Activated CD4-positive, alpha-beta T cell treated with anti-CD3 and anti-CD28 coated beads, Interleukin-2, Interleukin-4, amounts not matched to agents 100 ng/mL and 50 ng/mL, durations not matched to agents 16 hours and 8 hours (primary cell): Measurements from ENCODE around the gene POTEM.
"Not testable (repeated sequence)": the region's sequence is repeated elsewhere in the genome, so short reads cannot be mapped to it uniquely, and the experiment has no call there.

Source experiments
- DNase-seq: peaks from one replicate; pipeline ENCODE4 v3.0.0-alpha.2; 2020; ENCODE audit warnings: low spot score

The POTEM gene

DNA sequence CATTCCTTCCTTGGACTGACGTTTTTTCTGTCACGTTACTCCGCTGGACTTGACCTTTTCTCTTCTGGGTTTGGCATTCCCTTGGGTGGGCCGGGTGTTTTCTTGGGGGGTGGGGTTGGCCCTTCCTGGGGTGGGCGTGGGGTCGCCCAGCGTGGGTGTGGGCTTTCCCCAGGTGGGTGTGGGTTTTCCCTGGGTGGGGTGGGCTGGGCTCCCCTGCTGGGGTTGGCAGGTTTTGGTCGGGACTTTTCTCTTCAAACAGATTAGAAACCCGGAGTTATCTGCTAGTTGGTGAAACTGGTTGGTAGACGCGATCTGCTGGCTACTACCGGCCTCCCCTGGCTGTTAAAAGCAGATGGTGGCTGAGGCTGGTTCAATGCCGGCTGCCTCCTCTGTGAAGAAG, at the start of gene POTEM:
TSS of gene POTEM (plus strand) at position 301 of the 400 bp plus-strand sequence. CDS start at position 353, 52 bp downstream.
- not testable (repeated sequence) for DNase-seq

DNA sequence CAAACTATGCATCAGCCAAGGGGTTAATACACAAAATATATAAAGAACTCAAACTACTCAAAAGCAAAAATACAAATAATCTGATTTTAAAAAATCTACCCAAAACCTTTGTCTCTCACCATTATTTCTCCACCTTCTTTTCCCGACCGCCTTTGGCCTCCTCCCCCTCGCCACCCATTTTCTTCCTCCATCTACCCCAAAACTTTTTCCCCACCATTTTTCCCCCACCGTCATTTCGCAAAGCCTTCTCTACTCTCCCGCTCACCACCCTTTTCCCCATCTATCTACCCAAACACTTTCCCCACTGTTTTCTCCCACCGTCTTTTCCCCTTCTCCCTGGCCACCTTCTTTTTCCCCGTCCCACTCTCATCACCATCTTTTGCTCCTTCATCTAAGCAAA, 48.9 kb upstream of the POTEM start:
- DNase-seq = not testable (repeated sequence)

DNA sequence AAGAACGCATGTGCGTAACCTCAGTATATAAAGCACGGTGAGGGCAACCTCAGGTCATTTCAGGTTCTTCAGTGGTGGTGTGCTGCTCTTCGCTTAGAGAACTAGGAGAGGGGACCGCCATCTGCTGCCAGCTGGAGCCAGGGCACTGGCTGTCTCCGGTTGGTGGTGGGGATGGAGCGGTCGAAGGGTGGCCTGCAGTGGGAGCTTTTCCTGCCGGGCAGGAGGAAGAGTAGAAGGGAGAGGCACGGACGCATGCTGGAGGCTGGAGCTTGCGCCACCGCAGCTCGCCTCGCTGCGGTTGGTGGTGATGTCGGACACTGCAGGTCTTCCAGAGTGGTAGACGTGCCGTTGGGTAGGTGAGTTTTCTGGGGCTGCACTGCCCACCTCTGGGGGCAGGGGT, 47.2 kb upstream of the POTEM start:
- not testable (repeated sequence) for DNase-seq

DNA sequence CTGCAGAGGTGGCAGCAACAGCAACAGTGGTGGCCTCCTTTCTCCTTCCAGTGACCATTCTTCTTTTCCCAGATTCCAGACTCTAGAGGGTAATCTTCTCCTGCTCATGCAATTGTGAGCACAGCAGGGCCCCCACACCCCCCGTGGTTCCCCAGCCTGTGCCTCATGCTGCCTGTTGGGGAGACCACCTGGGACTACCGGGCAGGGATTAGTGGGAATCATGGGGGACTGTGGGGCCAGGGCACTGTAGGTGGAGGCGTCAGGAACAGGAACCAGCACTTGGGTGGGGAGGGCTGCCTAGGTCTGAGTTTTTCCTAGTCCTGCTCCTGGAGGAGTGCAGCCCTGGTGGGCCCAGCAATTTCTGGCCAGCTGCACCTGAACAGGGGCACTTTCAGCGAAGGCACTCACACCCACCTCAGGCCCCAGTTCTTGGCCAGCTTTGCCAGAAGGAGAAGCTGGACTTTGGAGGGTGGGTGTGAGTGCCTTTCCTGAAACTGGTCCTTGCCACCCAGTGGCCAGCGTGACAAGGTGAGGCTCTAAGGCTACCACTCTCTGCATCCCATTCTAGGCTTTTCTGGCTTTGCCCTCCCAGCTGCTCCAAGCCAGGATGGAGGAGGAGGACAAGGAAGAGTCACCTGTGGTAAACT, 46.1 kb upstream of the POTEM start:
- DNase-seq = not testable (repeated sequence)

DNA sequence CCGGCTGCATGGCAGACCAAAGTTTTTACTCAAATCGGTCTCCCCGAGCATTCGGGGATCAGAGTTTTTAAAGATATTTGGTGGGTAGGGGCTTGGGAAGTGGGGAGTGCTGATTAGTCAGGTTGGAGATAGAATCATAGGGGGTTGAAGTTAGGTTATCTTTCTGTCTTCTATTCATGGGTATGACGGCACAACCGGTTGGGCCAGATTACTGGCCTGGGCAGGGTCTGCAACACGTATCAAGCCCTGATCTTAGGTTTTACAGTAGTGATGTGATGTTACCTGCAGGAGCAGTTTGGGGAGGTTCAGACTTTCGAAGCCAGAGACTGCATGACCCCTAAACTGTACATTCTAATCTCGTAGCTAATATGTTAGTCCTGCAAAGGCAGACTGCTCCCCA, 30.4 kb upstream of the POTEM start:
- DNase-seq = not testable (repeated sequence)

DNA sequence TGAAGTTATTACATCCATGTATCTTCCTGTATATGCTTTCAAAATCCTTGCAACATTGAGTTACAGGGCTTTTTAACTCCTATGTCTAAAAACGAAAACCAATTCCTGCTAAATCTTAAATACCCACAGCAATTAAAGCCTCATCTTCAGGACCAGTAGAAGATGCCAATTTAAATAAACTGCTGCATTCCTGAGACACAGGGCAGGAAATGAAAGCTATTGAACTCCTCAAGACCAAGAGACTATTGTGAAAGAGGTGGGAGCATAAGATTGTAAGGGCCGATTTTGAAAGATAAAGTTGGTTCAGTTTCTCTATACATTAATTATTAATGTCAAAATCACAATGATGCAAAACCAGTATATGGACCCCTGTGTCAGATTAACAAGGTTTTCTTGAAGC, 28.5 kb upstream of the POTEM start:
- DNase-seq = not testable (repeated sequence)

DNA sequence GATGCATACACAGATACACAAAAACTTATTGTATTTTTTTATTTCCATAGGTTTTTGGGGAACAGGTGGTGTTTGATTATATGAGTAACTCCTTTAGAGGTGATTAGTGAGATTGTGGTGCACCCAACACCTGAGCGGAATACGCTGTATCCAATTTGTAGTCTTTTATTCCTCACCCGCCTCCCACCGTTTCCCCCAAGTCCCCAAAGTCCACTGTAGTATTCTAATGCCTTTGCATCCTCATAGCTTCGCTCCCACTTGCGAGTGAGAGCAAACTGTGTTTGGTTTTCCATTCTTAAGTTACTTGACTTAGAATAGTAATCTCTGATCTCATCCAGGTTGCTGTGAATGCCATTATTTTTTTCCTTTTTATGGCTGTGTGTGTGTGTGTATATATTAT, 17.3 kb upstream of the POTEM start:
- DNase-seq = not testable (repeated sequence)

DNA sequence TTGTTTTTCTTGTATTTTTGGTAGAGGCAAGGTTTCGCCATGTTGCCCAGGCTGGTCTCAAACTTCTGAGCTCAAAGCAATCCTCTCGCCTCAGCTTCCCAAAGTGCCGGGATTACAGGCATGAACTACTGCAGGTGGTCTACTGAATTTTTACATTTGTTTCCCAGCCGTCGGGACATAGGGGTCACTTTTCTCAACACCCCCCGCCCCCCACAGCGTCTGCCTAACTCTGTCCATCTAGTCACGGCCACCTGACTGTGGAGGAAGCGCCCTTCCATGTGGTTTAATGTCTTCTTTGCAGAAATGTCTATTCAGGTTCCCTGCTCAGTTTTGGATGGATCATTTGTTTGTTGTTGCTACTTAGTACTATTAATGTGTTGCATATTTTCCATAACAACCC, 14.1 kb upstream of the POTEM start:
- not testable (repeated sequence) for DNase-seq

DNA sequence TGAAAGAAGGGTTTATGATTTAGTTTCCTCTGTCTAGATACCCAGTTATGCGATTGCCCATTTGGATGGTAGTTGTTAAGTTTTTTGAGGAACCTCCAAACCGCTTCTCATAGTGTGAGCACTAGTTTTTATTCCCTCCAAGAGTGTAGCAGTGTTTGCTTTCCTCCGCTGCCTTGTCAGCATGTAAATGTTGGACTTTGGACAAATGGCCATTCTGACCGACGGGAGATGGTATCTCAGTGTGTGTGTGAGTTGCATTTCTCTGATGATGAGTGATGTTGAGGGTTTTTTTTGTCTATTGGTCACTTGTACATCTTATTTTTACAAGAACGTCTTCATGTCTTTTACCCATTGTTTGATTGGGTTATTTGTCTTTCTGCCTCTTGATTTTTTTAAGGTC, 11.4 kb upstream of the POTEM start:
- not testable (repeated sequence) for DNase-seq

DNA sequence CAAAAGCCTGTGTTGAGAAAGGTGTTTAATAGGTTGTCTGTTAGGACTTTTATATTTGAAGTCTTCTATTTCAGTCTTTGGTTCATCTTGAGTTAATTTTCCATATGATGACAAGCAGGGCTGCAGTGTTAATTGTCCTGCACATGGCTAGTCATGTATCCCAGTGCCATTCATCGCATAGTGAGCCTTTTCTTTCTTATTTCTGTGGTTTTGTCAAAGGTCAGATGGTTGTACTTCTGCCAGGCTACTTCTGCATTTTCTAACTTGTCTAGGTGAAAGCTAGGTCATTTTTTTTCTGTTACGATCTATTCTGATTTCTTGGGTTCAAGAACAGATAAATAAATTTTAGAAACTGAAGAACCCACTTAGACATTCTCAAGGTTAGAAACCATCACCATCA, 5.7 kb upstream of the POTEM start:
- not testable (repeated sequence) for DNase-seq

DNA sequence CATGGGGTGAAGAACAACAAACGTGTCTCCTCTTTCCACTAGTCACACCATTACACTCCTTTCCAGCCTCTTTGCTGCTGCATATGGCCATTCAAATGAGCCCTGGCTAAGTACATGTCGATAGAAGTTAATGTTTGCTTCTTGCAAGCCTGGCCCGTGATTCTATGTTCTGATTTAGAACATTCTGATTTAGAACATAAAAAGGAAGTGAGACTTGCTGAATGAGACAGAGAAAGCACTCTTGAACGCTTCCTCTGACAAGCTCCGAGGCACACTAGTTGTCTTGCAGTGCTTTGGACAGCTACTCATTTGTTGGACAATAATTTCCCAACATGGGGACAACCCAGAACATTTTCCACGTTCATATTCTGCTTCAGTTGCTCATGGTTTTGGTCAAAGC, 5.1 kb upstream of the POTEM start:
- DNase-seq = not testable (repeated sequence)

DNA sequence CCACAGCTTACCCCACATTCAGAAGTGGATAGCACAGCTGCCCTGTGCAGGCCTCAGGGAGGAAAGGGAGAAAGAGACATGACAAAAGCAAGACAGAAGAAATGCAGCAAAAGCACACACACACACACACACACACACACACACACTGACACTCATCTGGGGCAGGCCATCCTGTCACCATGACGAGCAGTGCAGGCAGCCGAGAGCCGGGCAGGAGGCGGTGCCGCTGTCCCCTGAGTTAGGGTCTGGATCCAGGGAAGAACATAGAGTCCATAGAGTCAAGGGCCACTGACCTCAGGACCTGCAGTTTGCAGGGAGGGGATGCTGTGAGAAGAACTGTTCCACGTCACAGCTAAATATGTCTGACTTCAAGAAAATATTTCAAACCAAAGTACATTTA, 4.0 kb upstream of the POTEM start:
- DNase-seq = not testable (repeated sequence)

DNA sequence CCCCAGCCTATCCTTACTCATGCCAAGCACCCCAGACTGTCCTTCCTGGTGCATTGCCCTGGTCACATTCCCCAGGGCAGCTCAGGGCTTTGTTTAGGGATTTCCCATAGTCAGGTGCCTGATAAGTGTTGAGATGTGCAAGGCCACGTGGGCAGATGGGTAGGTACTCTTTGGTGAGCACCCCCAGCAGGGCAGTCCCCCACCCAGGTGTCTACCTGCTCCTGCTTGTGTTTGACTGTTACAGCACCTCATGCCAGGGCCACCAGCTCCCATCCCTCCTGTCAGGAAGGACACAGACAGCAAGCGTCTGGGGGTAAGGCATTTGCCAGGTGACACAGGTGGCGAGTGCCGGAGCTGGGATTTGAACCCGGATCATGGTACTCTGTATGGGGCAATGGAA, 2.4 kb upstream of the POTEM start:
- not testable (repeated sequence) for DNase-seq

DNA sequence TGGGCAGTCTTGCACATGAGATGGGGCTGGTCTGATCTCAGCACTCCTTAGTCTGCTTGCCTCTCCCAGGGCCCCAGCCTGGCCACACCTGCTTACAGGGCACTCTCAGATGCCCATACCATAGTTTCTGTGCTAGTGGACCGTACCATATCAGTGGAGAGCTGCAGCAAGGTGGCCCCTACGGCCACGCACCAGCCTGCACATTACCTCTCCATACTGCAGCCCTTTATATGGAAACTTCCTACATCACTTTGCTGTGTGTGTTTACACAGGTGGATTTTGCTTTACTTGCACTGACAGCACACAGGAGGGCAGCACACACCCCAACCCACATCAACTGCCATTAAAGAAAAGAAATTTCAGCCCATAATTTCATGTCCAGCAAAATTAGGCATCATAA, 35.3 kb downstream of the POTEM start:
- DNase-seq = not testable (repeated sequence)

DNA sequence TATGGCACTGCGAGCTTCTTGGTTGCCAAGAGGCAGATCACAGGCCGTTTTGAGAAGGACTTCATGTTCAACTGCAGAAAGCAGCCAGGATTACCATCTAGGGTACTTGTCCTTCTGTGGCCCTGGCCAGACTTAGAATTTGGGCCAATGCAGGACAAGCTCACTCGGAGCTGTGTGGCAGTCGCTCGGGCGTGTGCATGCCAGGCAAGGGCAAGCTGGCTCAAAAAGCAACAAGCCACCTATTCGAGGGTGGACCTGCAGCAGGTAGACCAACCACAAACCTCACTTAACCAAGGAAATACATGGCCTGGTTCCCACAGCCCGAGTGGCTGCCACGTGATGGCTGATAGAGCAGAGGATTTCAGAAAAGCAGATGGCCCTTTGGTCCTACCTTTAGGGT, 39.3 kb downstream of the POTEM start:
- not testable (repeated sequence) for DNase-seq

DNA sequence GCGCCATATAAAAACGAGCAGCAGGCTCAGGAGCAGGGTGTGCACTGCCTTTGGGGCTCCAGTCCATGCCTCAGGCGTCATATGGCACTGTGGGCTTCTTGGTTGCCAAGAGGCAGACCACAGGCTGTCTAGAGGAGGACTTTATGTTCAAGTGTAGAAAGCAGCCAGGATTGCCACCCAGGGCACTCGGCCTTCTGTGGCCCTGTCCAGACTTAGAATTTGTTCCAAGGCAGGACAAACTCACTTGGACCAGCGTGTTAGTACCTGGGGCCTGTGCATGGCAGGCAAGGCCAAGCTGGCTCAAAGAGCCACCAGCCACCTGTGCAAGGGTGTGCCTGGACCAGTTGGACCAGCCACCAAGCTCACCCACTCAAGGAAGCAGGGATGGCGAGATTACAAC, 40.4 kb downstream of the POTEM start:
- not testable (repeated sequence) for DNase-seq

DNA sequence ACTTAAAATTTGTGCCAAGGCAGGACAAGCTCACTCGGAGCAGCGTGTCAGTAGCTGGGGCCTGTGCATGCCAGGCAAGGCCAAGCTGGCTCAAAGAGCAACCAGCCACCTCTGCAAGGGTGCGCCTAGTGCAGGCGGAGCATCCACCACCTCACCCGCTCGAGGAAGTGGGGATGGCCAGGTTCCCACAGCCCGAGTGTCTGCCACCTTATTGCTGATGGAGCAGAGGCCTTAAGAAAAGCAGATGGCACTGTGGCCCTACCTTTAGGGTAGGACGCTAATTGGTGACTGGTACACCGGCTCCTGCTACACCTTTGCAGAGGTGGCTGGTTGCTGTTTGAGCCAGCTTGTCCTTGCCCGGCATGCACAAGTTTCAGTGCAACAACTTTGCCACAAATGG, 43.8 kb downstream of the POTEM start:
- DNase-seq = not testable (repeated sequence)

DNA sequence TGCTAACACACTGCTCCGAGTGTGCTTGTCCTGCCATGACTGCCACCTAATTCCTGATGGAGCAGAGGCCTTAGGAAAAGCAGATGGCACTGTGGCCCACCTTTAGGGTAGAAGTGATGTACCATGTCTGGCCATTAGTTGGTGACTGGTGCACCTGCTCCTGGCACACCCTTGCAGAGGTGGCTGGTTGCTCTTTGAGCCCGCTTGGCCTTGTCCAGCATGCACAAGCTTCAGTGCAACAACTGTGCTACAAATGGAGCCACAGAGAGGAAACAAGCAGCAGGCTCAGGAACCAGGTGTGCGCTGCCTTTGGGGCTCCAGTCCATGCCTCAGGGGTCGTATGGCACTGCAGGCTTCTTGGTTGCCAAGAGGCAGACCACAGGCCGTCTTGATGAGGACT, 44.5 kb downstream of the POTEM start:
- DNase-seq = not testable (repeated sequence)

DNA sequence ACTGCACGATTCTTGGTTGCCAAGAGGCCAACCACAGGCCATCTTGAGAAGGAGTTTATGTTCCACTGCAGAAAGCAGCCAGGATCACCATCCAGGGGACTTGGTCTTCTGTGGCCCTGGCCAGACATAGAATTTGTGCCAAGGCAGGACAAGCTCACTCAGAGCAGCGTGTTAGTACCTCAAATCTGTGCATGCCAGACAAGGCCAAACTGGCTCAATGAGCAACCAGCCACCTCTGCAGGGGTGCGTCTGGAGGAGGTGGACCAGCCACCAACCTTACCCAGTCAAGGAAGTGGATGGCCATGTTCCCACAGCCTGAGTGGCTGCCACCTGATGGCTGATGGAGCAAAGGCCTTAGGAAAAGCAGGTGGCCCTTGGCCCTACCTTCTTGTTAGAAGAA, 48.0 kb downstream of the POTEM start:
- not testable (repeated sequence) for DNase-seq

DNA sequence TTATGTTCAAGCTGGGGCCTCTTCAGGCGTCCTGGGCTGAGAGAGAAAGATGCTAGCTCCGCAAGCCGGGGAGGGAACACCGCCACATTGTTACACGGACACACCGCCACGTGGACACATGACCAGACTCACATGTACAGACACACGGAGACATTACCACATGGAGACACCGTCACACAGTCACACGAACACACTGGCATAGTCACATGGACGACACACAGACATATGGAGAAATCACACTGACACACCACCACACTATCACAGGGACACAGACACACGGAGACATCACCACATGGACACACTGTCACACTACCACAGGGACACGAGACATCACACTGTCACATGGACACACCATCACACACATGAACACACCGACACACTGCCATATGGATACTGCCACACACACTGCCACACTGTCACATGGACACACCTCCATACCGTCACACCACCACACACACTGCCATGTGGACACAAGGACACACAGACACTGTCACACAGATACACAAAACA, 57.9 kb downstream of the POTEM start:
- DNase-seq = not testable (repeated sequence)

DNA sequence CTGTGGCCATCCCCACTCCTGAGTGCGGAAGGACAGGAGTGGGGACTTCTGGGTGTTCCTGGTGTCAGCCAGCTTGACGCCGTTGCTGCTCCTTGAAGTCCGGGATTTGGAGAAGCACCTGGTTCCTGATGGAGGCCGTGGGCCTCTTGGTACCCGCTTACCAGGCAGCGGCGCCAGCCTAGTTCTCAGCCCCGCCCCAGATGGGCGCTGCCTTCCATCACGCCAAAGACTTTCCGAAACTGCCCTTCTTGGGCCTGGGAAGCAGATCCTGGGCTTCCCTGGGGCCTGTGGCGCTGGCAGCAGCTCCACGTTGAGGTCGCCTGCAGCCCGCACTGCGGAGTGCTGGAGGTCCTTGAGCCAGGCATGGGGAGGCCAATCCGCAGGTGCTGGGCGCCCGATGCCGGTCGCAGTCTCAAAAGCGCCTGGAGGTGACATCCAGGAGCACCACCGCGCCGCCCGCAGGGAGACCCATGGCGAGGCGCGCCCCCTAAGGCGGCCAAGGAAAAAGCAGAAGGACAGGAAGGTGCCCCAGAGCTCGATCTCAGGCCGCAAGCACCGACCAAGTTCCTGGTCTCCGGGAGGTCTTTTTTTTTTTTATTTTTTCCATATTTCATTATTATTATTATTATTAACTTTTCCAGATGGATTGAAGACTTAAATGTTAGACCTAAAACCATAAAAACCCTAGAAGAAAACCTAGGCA, 59.6 kb downstream of the POTEM start:
- DNase-seq = not testable (repeated sequence)

DNA sequence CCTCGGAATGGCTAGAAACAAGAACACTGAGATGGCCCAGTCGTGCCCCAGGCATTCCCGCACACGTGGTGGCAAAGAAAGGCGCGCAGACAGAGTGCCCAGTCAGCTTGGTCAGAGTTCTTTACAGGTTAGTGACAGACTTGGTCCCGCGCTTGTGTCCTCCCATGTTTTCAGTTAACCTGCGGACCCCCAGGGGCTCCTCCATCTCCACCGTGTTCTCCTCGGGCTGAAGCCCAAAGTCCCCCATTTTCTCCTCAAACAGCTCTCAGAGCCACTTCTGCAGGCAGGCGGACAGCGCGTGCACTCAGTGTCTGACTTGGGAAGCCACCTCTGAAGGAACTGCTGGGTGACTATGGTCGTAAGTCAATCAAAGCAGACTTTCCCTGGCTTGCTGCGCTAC, 60.7 kb downstream of the POTEM start:
- not testable (repeated sequence) for DNase-seq

DNA sequence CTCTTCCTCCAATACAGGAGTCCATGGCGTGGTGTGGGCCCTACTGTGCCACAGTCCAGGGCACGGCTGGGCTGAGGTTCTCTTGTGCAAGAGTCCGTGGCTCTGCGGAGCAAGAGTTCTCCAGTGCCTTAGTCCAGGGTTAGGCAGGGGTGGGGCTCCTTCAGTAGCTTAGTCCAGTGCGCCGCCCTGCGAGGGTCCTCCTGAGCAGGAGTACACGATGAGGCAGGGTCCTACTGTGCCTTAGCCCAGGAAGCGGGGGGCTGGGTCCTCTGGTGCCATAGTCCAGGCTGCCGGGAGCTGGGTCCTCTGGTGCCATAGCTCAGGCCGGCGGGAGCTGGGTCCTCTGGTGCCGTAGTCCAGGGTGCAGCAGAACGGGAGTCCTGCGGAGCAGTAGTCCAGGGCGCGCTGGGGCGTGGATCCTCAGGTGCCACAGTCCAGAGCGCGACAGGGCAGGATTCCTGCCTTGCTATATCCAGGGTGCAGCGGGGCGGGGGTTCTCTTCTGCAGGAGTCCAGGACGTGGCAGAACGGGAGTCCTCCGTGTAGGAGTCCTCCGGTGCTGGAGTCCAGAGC, 69.7 kb downstream of the POTEM start:
- not testable (repeated sequence) for DNase-seq
